MV-4-11 (cell line): ENCODE data around the gene ZNF280B.
"Not testable (repeated sequence)": the region's sequence is repeated elsewhere in the genome, so short reads cannot be mapped to it uniquely, and the experiment has no call there.

Experiments used
- DNase-seq: peaks from one replicate; lab custom pipeline; 2025; lab: John Stamatoyannopoulos, UW

The ZNF280B gene

DNA sequence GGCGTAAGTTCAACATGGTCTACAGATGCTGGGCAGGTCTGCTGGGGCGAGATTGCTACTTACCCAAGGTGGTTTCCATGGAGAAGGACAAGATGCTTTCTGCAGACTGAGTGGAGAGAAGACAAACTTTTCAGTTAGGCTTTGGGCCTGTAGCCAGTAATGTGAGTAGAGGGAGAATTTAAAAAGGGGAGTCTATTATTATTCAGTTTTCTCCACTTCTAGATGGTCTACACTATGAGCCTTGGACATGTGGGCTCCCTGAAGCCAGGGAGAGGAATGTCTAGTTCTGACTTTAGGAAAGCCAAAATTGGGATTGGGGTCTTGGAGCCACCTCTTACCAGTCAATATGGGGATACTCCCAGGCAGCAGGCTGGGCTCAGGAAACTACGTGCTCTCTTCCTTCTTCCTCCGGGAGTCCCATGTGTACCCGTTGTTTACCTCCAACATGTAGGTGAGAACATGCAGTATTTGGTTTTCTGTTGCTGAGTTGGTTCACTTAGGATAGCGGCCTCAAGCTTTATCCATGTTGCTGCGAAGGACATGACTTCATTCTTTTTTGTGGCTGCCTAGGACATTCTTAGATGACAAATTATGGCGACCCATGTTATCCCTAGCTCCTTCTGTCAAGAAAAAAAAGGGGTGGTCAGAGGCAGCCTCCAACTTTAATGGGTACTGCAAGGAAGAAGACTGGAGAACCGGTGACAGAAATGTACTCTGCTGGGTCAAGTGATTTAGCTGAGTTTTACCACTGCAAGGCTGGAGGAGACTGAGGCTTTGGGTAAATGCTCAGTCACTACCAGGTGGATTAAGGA is 26.3 kb upstream of the ZNF280B start:
- DNase-seq: no peak

DNA sequence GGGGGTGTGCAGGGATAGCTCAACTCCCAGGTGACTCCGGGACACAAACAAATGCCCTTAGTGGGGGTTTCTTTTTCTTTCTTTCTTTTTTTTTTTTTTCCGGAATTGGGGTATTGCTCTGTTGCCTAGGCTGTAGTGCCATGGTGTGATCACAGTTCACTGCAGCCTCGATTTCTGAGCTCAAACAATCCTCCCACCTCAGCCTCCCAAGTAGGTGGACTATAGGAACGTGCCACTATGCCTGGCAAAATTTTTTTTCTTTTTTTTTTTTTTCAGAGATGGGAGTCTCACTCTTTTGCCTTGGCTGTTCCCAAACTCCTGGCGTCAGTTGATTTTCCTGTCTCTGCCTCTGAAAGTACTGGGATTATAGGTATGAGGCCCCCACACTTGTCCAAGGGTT is 25.3 kb upstream of the ZNF280B start:
- no peak for DNase-seq

DNA sequence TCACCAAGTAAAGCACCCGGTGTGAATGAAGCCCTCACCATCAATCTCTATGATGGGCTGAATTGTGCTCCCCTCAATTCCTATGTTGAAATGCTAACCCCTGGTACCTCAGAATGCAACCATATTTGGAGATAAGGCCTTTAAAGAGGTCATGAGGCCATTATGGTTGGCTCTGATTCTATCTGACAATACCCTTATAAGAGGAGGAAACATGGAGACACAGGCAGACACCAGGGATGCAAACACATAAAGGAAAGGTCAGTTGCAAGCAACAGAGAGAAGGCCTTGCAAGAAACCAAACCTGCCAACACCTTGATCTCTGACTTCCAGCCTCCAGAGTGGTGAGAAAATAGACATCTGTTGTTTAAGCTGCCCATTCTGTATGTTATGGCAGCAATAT is 24.9 kb upstream of the ZNF280B start:
- no peak for DNase-seq

- not testable (repeated sequence) for DNase-seq
These were observed 24.1 kb upstream of the ZNF280B start for GRCh38 chr22:22532547-22533071.

DNA sequence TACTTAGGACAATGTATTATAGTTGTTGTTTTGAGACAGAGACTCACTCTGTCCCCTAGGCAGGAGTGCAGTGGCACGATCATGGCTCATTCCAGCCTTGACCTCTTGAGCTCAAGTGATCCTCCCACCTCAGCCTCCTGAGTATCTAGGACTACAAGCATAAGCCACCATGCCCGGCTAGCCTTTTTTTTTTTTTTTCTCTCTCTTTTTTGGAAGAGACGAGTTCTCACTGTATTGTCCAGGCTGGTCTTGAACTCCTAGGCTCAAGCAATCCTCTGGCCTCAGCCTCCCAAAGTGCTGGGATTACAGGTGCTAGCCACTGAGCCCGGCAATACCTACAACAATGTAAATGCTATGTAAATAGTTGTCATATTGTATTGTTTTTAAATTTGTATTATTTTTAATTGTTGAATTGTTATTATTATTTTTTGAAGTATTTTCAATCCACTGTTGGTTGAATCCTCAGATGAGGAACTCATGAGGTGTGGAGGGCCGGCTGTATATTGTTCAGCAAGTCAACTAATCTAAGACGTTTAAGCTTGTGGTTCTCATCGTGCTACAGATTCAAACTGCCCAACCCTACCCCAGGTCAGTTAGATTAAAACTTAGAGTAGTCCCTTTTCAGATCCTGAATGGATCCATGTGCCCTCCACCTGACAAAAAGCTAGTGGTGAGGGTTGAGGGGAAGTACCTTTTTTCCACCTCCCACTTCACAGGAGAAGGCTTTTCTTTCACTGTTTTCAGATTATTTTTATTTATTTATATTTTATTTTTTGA is 23.4 kb upstream of the ZNF280B start:
- no peak for DNase-seq

GRCh38 chr22:22528780-22529179 is 20.2 kb upstream of the ZNF280B start:
- no peak for DNase-seq

GRCh38 chr22:22527312-22527711 is 18.8 kb upstream of the ZNF280B start:
- no peak for DNase-seq

DNA sequence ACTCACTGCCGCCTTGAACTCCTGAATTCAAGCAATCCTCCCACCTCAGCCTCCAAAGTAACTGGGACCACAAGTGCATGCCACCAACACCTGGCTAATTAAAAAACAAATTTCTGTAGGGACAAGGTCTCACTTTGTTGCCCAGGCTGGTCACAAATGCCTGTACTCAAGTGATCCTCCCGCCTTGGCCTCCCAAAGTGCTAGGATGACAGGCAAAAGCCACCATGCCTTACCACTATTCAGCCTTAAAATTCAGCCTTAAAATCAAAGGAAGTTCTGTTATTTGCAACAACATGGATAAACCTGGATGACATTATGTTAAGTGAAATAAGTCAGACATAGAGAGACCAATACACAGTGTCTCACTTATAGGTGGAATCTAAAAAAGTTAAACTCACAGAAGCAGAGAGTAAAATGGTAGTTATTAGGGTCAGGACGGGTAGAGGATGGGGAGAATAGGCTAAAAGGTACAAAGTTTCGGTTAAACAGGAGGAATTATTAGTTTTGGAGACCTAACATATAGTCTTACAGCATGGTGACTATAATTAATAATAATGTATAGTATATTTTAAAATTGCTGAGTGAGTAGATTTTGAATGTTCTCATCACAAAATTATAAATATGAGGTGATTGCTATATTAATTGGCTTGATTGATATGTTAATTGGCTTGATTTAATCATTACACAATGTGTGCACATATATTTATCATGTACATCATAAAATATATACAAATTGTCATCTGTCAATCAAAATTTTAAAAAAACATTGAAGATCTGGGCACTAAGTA is 17.8 kb upstream of the ZNF280B start:
- DNase-seq: no peak

DNA sequence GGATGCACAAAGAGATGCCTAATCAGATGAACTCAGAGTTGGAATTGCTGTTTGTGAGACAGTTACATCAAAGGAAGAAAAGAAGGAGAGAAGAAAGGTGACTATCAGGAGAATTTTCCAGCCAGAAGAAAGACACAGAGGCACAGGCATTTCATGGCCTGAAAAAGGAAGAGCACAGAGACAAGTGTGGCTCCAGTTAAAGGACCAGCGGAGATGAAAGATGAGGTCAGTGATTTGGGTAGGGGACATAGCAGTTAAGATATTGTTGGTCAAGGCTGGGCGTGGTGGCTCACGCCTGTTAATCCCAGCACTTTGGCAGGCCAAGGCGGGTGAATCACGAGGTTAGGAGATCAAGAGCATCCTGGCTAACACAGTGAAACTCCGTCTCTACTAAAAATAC is 15.0 kb upstream of the ZNF280B start:
- DNase-seq: no peak

DNA sequence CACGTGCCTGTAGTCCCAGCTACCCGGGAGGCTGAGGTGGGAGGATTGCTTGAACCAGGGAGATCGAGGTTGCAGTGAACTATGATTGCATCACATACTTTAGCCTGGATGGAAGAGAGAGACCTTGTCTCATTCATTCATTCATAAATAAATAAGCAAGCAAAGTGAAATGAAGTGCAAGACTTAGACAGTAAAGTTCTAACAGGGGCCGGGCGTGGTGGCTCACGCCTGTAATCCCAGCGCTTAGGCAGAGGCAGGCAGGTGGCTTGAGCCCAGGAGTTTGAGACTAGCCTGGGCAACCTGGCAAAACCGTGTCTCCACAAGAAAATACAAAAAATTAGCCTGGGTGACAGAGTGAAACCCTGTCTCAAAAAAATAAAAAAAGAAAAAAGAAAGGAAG is 13.1 kb upstream of the ZNF280B start:
- DNase-seq: no peak

- no peak for DNase-seq
These were observed 12.4 kb upstream of the ZNF280B start for GRCh38 chr22:22520667-22521602.

- no peak for DNase-seq
These were observed 11.6 kb upstream of the ZNF280B start, which contains the start of gene ZNF280A for GRCh38 chr22:22520020-22520656. ZNF280A (minus strand) TSS chr22:22520270; CDS start chr22:22515630, 4,640 bp downstream.

DNA sequence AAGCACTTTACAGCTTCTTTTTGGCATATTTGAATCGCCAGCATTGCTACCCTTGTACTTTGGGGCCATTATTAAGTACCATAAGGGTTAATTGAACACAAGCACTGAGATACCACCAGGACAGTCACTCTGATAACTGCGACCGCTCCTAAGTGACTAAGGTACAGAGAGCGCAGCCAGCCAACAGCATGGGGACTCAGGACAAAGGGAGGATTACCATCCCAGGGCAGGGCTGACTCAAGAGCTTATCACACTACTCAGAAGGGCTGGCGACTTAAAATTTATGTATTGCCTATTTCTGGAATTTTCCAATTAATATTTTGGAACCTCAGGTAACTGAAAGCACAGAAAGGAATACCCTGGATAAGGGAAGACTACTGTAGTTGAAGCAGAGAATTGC is 11.0 kb upstream of the ZNF280B start:
- DNase-seq: no peak

- DNase-seq: no peak
These were observed 8.4 kb upstream of the ZNF280B start for GRCh38 chr22:22516992-22517391.

DNA sequence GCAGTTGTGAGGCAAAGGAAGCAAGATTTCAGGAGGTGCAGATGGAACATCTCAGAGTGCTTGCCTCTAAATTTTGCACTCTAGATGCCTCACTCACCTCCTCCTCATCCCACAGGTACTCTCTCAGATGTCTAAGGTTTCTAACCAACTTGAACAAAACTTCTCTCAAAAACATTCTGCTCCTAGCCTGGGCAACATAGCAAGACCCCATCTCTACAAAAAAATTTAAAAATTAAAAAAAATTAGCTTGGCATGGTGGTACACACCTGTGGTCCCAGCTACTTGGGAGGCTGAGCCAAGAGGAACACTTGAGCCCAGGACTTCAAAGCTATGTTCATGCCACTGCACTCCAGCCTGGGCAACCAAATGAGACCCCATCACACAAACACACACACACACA is 7.3 kb upstream of the ZNF280B start:
- no peak for DNase-seq

GRCh38 chr22:22514431-22514830 is 5.9 kb upstream of the ZNF280B start:
- not testable (repeated sequence) for DNase-seq

GRCh38 chr22:22513619-22514018 is 5.1 kb upstream of the ZNF280B start:
- no peak for DNase-seq

DNA sequence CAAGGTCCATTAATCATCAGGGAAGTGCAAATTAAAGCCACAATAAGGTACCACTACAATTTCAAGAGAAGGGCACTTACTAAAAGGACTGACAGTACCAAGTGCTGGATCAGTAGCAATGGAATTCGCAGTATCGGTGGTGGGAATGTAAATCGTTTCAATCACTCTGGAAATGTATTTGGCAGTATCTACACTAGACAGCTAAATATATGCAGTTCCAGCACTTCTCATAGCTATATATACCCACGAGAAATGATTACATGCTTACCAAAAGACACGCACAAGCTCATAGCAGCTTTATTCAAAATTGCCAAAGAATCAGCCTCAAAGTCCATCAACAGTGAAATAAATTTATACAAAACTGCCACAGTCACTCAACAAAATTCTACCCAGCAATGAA is 4.4 kb upstream of the ZNF280B start:
- DNase-seq: no peak

- DNase-seq: not testable (repeated sequence)
These were observed 2.3 kb upstream of the ZNF280B start for GRCh38 chr22:22510833-22511232.

DNA sequence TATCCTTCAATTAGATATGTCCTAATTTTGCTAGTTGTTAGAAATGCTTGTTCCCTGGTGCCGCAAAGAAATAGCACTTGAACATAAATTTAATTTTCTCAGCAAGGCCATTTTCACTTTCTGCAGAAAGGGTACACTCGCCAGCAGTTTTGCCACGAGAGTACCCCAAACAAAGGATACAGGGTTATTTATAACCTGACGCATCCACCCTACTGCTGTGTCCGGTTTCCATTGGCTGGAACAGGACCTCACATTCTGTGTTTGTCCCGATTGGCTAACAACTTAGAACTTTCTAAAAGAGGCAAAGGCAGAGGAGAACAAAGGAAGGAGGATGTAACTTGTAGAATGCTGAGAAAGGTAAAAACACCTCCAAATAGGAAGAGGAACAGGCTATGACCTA is 1.4 kb upstream of the ZNF280B start:
- not testable (repeated sequence) for DNase-seq
